NCI-H82 treated with DMSO at 0.1 percent for 48 hours (cell line): ENCODE results near the gene CYP11A1.

Experiments
- DNase-seq: peaks from one replicate; lab custom pipeline; 2025; ENCODE audit not compliant: unreplicated experiment; lab: John Stamatoyannopoulos, UW

Gene CYP11A1

DNA sequence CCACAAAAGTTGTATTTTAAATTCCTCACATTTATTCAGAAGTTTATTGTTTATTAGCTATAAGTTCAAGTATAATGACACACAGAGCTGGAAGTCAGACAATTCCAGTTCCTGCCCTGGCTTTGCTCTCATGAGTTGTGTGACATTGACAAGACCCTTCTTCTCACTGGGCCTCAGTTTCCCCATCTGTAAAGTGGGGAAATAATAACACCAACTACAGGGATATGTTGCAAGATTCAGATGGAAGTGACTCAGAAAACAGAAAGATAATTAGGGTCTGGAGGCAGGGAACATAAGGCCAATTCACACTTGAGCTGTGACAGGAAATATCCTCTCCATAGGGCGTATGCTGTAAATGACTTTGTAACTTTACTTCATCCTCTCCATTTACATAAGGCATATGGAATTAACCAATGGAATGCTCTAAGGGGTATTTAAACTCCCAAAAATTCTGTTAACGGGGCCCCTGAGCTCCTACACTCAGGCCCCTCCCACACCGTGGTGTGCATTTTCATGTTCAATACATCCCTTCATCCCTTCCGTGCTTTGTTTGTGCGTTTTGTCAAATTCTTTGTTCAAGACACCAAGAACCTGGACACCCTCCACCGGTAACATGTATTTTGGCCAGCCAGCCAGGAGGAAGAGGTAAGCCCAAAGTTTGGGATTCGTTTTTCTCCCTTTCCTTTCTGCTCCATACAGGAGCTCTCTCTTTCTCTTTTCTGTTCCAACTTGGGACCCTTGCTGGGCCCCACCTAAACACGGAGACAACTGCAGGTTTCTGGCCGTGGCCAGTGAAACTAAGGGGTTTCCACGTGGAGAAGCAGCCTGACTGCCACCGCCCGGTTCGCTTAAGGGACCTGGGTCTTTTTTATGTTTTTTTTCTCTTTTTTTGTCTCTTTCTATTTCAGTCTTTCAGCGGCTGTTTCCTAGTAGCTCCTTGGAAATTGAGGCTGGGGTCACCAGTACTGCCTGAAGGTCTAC, 16.9 kb downstream of the CYP11A1 start:
- no peak for DNase-seq

DNA sequence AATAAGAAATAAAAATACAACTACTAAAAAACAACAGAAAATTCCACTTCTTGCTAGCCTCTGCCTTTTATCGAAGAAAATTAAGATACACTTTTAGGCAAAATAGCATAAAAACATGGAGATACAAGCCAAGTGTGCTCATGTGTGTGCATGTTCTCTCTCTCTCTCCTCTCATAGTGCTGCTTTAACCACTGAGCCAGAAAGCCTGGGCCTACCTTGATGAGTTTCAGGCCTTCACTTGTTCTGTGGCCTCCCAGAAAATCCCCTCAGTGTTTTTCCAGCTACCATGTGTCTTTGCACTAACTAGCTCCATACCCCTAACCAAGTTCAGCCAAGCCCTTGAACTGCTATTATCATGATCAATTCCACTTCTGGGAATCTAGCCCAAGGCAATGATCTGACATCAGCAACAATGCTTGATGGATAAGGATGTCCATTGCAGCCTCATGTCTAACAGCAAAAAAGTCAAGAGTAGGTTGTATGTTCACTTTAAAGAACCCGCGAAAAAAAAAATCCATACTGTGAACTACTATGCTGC, 18.1 kb downstream of the CYP11A1 start:
- DNase-seq: no peak

DNA sequence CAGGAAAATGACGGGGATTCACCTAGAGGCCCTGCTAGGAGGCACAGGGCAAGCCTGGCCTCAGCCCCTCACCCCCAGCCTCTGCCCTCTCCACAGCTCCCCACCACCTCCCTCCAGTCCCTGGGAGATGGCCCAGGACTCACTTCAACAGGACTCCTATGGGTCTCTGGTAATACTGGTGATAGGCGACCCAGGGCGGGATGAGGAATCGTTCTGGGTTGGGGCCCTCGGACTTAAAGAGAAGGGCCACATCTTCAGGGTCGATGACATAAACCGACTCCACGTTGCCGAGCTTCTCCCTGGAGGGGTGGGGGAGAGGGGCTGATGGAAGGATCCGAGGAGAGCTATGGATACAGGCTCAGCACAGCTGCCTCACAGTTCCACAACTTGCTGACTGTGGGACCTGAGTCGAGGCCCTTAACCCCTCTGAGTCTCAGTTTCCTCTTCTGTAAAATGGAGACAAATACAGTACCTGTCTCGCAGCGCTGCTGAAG, 19.6 kb downstream of the CYP11A1 start:
- DNase-seq: no peak

DNA sequence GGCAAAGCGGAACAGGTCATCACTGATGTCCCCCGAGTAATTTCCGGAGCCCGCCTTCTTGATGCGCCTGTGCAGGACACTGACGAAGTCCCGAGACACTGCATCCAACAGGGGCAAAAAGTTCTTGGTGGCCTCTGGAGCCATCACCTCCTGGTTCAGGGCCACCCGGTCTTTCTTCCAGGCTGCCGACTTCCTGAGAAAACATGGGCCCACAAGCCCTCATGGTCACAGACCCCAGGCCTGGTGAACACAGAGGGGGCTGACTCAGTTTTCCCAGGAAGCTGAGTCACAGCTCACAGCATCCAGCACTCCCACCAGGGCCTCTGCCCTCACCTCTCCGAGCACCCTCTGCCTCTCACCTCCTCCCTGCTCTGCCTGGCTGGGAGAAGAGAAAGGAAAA, 22.4 kb downstream of the CYP11A1 start:
- no peak for DNase-seq

DNA sequence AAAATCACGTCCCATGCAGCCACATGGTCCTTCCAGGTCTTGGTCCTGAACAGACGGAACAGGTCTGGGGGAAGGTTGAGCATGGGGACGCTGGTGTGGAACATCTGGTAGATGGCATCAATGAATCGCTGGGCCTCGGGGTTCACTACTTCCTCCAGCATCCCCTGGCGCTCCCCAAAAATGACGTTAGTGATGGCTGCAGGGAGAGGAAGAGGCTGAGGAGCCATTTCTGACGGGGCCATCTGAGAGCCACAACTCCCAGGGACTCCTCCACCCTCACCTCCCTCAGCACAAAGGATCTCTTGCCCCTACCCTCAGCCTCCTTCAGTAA, 23.7 kb downstream of the CYP11A1 start:
- no peak for DNase-seq

DNA sequence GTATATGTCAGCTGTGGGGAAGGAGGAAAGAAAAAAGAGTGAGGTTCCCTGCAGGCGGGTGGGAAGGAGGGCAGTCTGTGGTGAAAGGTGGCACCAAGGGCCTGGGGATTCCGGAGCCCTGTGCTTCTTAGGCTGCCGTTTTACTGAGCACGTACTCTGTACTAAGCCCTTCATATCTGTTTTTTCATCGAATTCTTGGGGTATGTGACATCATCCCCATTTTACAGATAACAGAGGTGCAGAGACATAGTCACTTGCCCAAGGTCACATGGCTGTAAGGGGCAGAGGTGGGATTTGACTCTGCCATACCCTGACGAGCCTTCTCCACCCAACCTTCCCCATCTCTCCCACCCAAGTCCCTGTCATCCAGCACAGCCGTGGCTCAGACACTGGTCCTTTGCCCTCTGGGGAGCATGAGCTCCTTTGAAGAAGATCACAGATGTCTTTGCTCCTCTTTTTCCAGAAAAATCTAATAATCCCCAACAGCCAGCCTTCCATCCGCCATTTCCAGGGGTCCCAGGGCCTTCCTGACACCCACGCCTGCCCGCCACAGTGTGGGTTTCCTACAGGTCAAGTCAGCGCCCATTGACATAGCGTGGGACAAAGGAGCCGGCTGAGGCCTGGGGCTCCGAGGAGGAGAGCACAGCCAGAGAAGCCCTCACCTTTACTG, 24.2 kb downstream of the CYP11A1 start:
- no peak for DNase-seq

DNA sequence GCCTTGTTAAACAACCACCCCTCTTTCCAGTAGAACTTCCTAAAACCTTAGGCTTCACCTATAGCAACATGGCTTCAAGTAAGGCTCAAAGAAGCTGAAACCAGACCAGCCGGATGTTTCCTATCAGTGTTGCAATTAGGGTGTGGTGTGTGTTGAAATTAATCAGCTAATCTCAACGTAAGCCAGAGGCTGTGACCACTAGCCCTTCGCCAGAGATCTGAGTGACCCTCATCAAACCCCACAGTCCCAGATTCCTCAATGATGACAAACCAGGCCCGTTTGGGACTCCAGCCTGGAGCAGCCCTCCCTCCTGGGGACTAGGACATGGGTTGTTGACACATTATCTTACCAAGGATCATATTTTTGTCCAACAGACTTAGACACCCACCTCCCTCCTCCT, 27.3 kb downstream of the CYP11A1 start:
- no peak for DNase-seq

DNA sequence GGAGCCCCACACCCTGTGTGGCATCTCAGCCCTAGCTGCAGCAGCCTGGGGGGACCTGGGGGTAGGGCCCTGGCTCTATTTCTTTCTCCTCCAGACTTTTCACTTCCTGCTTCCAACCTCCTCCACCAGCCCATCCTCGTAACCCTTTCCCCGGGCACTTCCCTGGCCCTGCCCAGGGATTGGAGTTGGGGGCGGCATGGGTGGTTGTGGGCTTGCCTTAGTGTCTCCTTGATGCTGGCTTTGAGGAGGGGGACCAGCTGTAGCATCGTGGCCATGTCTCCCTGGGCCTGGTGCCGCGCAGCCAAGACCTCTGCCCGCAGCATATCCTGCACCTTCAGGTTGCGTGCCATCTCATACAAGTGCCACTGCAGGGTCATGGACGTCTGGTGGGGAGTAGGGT, 28.1 kb downstream of the CYP11A1 start:
- DNase-seq: no peak

DNA sequence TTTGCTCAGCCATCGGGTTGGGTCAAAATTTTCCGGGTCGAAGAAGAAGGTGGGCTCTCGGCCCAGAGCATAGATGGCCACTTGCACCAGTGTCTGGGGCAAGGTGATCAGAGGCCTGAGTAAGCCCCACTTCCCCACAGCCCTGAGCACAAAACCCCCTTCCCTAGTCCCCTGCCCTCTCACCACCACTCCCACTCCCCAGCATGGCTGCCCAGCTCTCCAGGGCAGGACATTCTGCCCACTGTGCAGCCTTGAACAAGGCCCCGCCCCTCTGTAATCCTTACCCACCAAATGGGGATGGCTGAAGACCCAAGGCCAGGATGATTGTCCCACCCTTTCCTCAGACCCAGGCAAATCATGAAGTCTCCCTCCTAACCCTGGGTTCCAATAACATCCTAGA, 28.8 kb downstream of the CYP11A1 start:
- no peak for DNase-seq

DNA sequence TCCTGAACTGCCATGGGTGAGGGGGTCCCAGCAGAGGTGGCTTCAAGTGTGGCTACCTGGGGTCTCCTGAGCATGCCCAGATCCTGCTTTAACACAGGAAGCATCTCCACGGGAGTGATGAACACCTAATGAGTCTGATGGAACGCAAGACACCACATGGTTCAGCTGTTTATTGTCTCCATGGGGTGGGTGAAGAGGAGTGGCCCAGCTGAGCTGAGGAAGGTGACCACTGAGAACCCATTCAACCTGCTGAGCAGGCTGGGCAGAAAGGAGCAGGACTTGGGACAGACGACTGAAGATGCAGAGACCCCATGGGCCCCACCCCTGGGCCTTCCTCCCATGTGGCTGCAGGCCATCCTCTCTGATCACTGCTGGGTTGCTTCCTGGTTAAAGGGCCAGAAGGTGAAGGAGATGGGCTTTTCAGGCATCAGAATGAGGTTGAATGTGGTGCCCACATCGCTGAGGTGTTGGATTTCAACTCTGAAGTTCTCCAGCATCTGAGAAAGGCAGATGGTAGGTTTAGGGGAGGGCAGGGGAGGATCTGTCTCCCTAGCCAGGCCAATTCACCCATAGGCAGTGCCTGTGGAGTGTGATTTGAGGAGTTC, 29.7 kb downstream of the CYP11A1 start:
- DNase-seq: no peak

DNA sequence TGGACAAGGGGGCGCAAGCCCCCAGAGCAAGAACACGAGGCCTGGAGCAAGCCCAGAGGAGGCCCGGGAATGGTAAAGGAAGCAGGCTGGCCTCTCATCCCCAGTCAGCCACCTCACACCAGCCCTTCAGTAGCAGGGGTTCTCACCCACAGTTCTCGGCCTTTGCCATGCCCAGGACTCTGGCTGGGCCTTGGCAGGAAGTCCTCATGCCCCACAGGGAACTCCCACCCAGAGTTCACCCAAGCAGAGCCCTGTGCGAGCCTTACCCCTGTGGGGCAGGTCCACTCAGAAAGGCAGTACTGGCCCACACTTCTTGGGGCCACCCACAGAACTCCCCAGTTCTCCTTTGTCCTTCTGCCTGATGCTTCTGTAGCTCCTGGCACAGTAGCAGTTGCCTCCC, 30.3 kb downstream of the CYP11A1 start:
- DNase-seq: no peak

DNA sequence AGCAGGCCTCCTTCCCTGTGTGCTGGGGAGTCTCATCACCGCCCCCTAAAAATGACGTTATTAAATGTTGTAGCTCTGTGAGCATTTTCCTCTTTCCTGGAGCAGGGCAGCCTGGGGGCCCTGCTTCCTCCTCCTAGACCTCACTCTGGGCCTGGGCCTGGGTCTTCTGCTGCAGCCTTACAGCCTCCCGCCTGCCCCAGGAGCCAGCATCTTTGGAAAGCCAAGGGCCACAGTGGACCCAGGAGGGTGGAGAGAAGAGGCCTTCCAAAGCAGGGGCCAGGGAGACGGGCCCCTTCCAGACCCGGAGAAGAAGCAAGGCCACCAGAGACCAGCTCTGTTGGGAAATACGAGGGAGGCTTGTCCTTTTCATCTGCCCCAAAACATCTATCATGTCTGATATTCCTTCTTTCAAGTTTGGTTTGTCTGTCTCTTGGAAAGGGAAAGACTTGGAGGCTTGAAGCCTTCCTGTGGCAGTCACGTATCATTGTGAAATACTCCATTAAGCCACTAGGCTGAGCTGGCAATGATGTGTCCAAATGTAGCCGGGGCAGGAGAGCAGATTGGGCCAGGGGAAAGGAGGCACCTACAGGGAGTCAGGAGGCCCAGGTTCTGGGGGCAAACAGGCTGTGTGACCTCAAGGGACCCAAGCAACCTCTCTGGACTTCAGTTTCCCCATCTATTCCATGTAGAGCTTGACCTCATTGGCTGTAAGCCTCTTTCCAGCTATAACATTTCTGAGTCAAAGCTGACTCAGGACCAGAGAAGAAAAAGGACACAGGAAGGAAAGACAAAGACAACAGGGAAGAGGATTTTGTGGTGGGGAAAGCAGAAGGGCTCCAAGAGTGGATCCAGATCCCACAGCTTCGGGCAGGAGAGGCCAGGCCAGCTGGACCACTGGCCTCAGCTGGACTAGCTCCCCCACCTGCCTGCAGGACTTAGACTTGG, 31.1 kb downstream of the CYP11A1 start:
- DNase-seq: no peak

DNA sequence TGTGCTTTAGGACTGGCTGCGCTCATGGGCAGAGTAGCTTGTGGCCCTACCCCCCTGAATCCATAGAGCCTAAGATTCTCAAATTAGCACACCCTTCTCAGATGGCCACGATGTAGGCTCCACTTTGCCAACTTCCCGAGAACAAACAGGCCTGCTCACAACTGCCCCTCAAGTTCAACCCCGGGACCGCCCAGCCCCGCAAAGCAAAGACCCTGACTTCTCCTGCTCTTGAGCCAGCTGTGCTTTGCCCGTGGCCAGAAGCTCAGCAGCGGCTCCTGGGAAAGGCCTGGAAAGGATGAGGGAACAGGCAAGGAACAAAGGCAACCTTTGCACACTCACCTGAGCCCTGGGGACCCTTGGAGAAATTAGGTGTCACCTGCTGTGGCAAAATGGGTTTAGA, 32.0 kb downstream of the CYP11A1 start:
- DNase-seq: no peak

DNA sequence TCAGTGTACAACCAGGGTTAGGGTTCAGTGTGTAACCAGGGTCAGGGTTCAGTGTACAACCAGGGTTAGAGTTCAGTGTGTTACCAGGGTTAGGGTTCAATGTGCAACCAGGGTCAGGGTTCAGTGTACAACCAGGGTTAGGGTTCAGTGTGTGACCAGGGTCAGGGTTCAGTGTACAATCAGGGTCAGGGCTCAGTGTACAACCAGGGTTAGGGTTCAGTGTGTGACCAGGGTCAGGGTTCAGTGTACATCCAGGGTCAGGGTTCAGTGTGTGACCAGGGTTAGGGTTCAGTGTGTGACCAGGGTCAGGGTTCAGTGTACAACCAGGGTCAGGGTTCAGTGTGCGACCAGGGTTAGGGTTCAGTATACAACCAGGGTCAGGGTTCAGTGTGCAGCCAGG, 33.3 kb downstream of the CYP11A1 start:
- DNase-seq: no peak

DNA sequence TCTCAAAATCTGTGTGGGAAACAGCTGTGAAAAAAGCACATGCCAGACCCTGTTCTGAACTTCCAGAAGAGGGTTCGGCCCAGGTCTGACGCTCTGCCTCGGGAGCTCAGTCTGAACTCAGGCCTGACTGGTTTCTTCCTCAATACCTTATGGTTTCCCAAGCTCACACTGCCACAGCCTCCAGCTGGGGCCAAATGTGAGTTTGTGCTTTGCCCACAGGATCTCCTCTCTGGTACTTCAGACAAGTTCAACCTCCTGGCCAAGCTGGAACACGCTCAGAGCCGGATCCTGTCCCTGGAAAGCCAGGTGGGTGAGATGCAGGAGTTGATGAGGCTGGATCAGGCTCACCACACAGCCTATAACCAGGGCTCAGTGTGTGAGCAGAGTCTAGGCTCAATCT, 33.8 kb downstream of the CYP11A1 start:
- no peak for DNase-seq

DNA sequence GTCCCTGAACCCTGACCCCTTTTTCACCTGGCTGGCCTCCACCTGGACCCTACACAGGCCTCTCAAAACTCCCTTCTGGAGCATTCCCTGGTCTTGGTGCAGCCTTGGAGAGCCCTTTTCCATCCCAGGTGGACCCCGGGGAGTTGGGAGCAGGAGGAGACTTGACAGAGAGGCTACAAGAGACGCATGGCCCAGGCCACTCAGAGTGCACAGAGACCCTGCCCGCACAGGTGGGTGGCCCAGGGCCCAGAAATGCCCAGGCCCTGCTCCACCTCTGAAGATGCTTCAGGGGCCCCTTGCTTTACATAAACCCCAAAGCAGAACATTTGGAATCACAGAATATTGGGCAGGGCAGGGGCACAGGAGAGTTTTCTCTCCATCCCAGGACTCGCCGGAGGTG, 34.4 kb downstream of the CYP11A1 start:
- no peak for DNase-seq

DNA sequence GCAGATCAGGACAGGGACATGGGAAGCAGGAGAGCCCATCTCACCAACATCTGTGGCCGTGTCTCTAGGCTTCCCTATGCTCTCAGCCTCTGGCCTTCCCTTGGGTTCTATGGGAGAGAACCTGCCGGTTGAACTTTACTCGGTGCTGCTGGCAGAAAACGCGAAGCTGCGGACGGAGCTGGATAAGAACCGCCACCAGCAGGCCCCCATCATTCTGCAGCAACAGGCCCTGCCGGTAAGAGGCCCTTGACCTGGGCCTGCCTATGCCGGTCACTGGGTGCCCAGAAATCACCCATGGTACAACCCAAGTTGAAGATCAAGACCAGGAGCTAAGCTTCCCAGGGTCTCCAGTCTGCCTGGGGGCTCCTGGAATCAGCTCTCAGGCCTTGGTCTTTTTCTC, 34.8 kb downstream of the CYP11A1 start:
- DNase-seq: no peak

DNA sequence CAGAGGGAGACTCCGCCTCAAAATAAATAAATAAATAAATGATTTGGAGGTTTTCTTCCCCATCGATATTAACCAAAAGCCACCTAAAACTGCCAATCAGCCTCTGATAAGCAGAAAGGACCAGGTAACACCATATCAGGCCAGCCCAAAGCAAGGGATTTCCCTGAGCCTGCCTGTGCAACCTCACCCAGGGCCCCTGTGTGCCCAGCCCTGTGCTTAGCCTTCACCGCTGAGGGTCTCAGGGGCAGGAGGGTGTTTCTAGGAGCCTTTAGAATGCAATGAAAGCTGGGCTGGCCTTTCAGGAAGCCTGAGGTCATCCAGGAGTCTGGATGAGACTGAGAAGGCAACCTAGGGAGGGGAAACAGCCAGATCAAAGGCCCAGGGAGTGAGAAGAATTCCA, 35.4 kb downstream of the CYP11A1 start:
- DNase-seq: no peak

DNA sequence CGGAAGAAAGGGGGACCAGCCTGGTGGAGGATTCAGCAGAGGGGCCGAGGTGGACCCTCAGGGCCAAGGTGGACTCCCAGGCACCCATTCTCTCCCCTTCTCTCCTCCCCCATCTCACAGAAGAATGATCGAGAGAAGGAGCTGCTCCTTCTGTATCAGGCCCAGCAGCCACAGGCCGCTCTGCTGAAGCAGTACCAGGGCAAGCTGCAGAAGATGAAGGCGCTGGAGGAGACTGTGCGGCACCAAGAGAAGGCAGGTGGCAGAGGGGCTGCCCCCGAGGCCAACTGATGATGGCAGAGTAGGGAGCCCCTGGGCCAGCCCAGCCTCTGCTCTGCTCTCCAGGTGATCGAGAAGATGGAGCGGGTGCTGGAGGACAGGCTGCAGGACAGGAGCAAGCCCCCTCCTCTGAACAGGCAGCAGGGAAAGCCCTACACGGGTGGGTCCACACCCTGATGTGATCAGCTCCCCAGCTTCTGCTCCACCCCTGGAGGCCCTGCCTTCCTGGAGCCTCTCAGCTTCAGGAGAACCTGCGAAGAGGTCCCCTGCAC, 36.5 kb downstream of the CYP11A1 start:
- DNase-seq: no peak

DNA sequence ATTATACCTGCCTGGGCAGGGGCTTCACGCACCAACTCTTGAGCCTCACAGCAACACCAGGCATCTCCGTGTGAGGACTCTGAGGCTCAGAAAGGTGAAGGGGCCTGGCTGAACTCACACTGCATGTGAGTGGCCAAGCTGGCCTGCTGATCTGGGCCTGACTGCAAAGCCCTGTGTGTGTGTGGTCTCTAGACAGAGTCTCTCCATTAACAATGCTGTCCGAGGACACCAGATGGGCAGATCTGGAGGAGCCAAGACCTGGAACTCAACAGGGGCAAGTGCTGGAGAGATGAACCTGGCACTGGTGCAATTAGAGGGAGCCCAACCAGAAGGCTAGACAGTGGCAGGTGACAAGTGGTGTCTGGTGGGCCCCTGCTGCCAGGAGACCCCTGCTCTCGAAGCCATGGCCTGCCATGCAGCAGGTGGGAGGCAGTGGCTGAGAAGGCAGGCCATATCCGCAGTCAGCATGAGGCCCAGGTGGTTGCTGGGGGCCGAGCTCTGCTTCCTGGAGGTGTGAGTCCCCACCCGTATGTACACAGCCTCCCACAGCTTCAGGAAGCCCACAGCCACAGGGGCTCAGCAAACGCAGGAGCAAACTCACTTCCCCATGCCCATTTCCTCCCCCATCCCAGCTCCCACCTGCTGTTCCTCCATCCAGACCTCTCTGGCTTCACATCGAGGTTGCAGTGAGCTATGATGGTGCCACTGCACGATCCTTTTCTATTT, 39.0 kb downstream of the CYP11A1 start:
- no peak for DNase-seq
